K562 (cell line): ENCODE measurements around the gene AGPAT2. TPM values are rescaled to one million over a fixed set of nuclear protein-coding genes. Genes with fewer than 3 reads are reported as not detected.

Experiments used
- ARNT ChIP-seq, 2 experiments: fragments of 450-650 bp; IDR thresholded peaks; 2 replicates each; pipeline ENCODE4 v1.6.1; 2016; ENCODE audit warnings: mild to moderate bottlenecking in 1 of 2
- ATF2 ChIP-seq: sonication (generic); formaldehyde crosslinking; IDR thresholded peaks from 2 replicates; pipeline ENCODE4 v1.8.1; 2022; ENCODE audit warnings: missing genetic modification reagents
- CTBP1 ChIP-seq: fragments of 450-650 bp; IDR thresholded peaks from 2 replicates; pipeline ENCODE4 v1.6.1; 2016; ENCODE audit warnings: borderline replicate concordance
- ETV1 ChIP-seq: fragments of 450-650 bp; conservative IDR thresholded peaks from 2 replicates; pipeline ENCODE4 v1.6.1; 2016; ENCODE audit warnings: missing genetic modification characterization, control low read depth, low read depth, missing compliant biosample characterization
- FOXK2 ChIP-seq, 2 experiments: fragments of 450-650 bp; IDR thresholded peaks in 1 of 2; conservative IDR thresholded peaks in 1 of 2; 2 replicates each; pipeline ENCODE4 v1.6.1; 2016; ENCODE audit warnings: low read depth in 2 of 2, mild to moderate bottlenecking in 1 of 2
- GATA2 ChIP-seq: sonication (generic); formaldehyde crosslinking; IDR thresholded peaks from 2 replicates; pipeline ENCODE4 v1.4.0; 2020; ENCODE audit warnings: mild to moderate bottlenecking, missing genetic modification reagents
- HMGXB4 ChIP-seq: sonication (generic); formaldehyde crosslinking; IDR thresholded peaks from 2 replicates; pipeline ENCODE4 v1.8.1; 2023; ENCODE audit warnings: mild to moderate bottlenecking, missing genetic modification reagents
- KAT8 ChIP-seq: fragments of 450-650 bp; IDR thresholded peaks from 2 replicates; pipeline ENCODE4 v1.6.1; 2016; ENCODE audit warnings: low read depth, mild to moderate bottlenecking
- MAFG ChIP-seq: fragments of 450-650 bp; conservative IDR thresholded peaks from 2 replicates; pipeline ENCODE4 v1.6.1; 2016; ENCODE audit warnings: missing genetic modification characterization, missing compliant biosample characterization
- MAX ChIP-seq: sonication (generic); formaldehyde crosslinking; IDR thresholded peaks from 2 replicates; pipeline ENCODE4 v1.9.0; 2022; ENCODE audit warnings: mild to moderate bottlenecking, missing genetic modification reagents
- MCM2 ChIP-seq: fragments of 450-650 bp; IDR thresholded peaks from 2 replicates; pipeline ENCODE4 v1.6.1; 2017; ENCODE audit warnings: low read depth, mild to moderate bottlenecking
- MXD1 ChIP-seq: fragments of 250-450 bp; sonication (Bioruptor Pico); IDR thresholded peaks from 2 replicates; pipeline ENCODE4 v1.8.0; 2021; ENCODE audit warnings: borderline replicate concordance, mild to moderate bottlenecking, moderate library complexity; ENCODE audit not compliant: poor library complexity, severe bottlenecking
- NFE2 ChIP-seq: IDR thresholded peaks from 2 replicates; pipeline ENCODE4 v1.6.1; 2014; ENCODE audit warnings: antibody characterized with exemption, low read depth
- RBM34 ChIP-seq: fragments of 200-400 bp; formaldehyde crosslinking; IDR thresholded peaks from 2 replicates; pipeline ENCODE4 v1.6.1; 2018; ENCODE audit warnings: low read length, borderline replicate concordance; ENCODE audit not compliant: insufficient read depth
- SMARCA4 ChIP-seq: fragments of 450-650 bp; IDR thresholded peaks from 2 replicates; pipeline ENCODE4 v1.6.1; 2016
- SMARCE1 ChIP-seq: fragments of 450-650 bp; IDR thresholded peaks from 2 replicates; pipeline ENCODE4 v1.7.1; 2016; ENCODE audit warnings: mild to moderate bottlenecking
- SMC3 ChIP-seq: conservative IDR thresholded peaks from 2 replicates; pipeline ENCODE4 v1.6.1; 2011; ENCODE audit warnings: low read depth, low read length, improper control_type of control experiment; ENCODE audit not compliant: insufficient read depth
- YY1 ChIP-seq, 3 experiments: IDR thresholded peaks; 2 replicates each; pipeline ENCODE4 v1.6.1; 2011; ENCODE audit warnings: low read length in 2 of 3, mild to moderate bottlenecking in 2 of 3, moderate library complexity in 2 of 3, borderline replicate concordance in 1 of 3, control low read depth in 1 of 3, low read depth in 1 of 3; ENCODE audit not compliant: insufficient read depth in 3 of 3, insufficient replicate concordance in 2 of 3, control insufficient read depth in 1 of 3, insufficient read length in 1 of 3; ENCODE audit errors: extremely low read depth in 1 of 3
- ZBTB2 ChIP-seq: fragments of 450-650 bp; IDR thresholded peaks from 2 replicates; pipeline ENCODE4 v1.6.1; 2016; ENCODE audit warnings: antibody characterized with exemption
- ZEB2 ChIP-seq: fragments of 450-650 bp; IDR thresholded peaks from 2 replicates; pipeline ENCODE4 v1.6.1; 2016
- ZKSCAN3 ChIP-seq: fragments of 250-450 bp; sonication (Bioruptor Pico); IDR thresholded peaks from 2 replicates; pipeline ENCODE4 v1.4.0; 2020
- ZNF561 ChIP-seq: fragments of 450-650 bp; formaldehyde crosslinking; conservative IDR thresholded peaks from 2 replicates; pipeline ENCODE4 v1.4.0; 2020; ENCODE audit warnings: mild to moderate bottlenecking, moderate library complexity
- ZNF696 ChIP-seq: fragments of 250-450 bp; sonication (Bioruptor Pico); conservative IDR thresholded peaks from 2 replicates; pipeline ENCODE4 v1.4.0; 2020; ENCODE audit warnings: mild to moderate bottlenecking, moderate library complexity
- polyA plus RNA-seq, 8 experiments: library from polyadenylated mRNA; depleted of rRNA in 4 of 8; stranded (reverse) in 5 of 8; unstranded in 3 of 8; fragments of >200 nt; fragmentation: Nextera tagmentation in 2 of 8; fragmentation: Illumina TruSeq in 1 of 8; extraction: Ambion mirVana in 2 of 8; extraction: Trizol in 1 of 8; gene quantifications; 2 replicates each; pipeline versions ENCODE4 v1.2.1 to v1.2.3, GENCODE V29; 2011 to 2014; ENCODE audit warnings: inconsistent platforms in 1 of 8, missing spikeins in 1 of 8
- total RNA-seq, 7 experiments: library from RNA; depleted of rRNA in 6 of 7; stranded (reverse); fragments of >200 nt in 6 of 7; fragmentation: Illumina TruSeq in 2 of 7; extraction: Trizol in 2 of 7; gene quantifications; 2 replicates each; pipeline versions ENCODE4 v1.2.1 to v1.2.3, GENCODE V29; 2011 to 2021; ENCODE audit warnings: low replicate concordance in 1 of 7

AGPAT2 gene
- total and polyA plus RNA-seq, 9 of the 15 experiments (the other 6 are each of a cell fraction or from before 2014, with no cell fraction given), result 0.13 to 54.5 (median 23.9) TPM

- TF ChIP-seq HMGXB4 (CRISPR knock-in tag), result 0 out of 2 replicates have a peak, but pooled peaks have one; percentile 12
- peak in 1 of 3 experiments; percentile 10 for TF ChIP-seq YY1 (IDR thresholded peaks at IDR 0.05; ENCODE audit: borderline replicate concordance in 1 of 3, control insufficient read depth in 1 of 3, extremely low read depth in 1 of 3, insufficient read depth in 3 of 3, insufficient read length in 1 of 3, insufficient replicate concordance in 2 of 3, low read depth in 1 of 3, low read length in 2 of 3)
- no peak for TF ChIP-seq SMC3
- TF ChIP-seq MXD1 (CRISPR knock-in tag), result no peak
- TF ChIP-seq GATA2 (CRISPR knock-in tag), result no peak
- peak; percentile 66 for TF ChIP-seq ZEB2
- TF ChIP-seq CTBP1, result 0 out of 2 replicates have a peak, but pooled peaks have one; percentile 10
- TF ChIP-seq FOXK2 (conservative IDR thresholded peaks at IDR 0.05 in 1 of 2, IDR thresholded peaks at IDR 0.05 in 1 of 2; ENCODE audit: low read depth in 2 of 2), result no peak
- TF ChIP-seq MCM2, result no peak
- TF ChIP-seq ZKSCAN3 (CRISPR knock-in tag), result no peak
- TF ChIP-seq ZNF696 (CRISPR knock-in tag), result no peak
- TF ChIP-seq ZBTB2, result no peak
- no peak for TF ChIP-seq ARNT (IDR thresholded peaks at IDR 0.05)
- no peak for TF ChIP-seq ETV1 (tag)
- no peak for TF ChIP-seq MAX
- TF ChIP-seq MAFG (tag), result no peak
- no peak for TF ChIP-seq ZNF561 (CRISPR knock-in tag)
- TF ChIP-seq KAT8, result no peak
- no peak for TF ChIP-seq RBM34
- TF ChIP-seq SMARCE1, result 0 out of 2 replicates have a peak, but pooled peaks have one; percentile 40
- peak; percentile 11; the same call in 1 of the 2 replicates for TF ChIP-seq NFE2
- peak; percentile 43 for TF ChIP-seq SMARCA4
- TF ChIP-seq ATF2 (CRISPR knock-in tag), result no peak
Measured at GRCh38 chr9:136693490-136694162, 6.4 kb upstream of the AGPAT2 start (continued).
